ENCODE measurements around the gene OPTC. TPM values are rescaled to one million over a fixed set of nuclear protein-coding genes. Genes with fewer than 3 reads are reported as not detected.
"Not testable (repeated sequence)": the region's sequence is repeated elsewhere in the genome, so short reads cannot be mapped to it uniquely, and the experiment has no call there.

Gene OPTC
- total and polyA plus RNA-seq, 7 donors: not detected

GRCh38 chr1:203513585-203514031 is 19.7 kb downstream of the OPTC start:
- Histone ChIP-seq H3K36me3 (no peaks in the 10 kb centered on the region), H3K27ac (peak overlapping the region; percentile 85 to 94 (median 90)), H3K27me3 (no peaks in the 10 kb centered on the region), H3K4me3 (peak overlapping the region in 1 of 4 donors; percentile 22), H3K4me1 (peaks cover 0 to 76% (median 50%) of the 10 kb centered on the region in 4 donors), H3K9me3 (no peaks in the 10 kb centered on the region)
- no peak for DNase-seq
- TF ChIP-seq EP300 (IDR thresholded peaks at IDR 0.05) (no peak), POLR2AphosphoS5 (IDR thresholded peaks at IDR 0.05) (no peak), POLR2A (IDR thresholded peaks at IDR 0.05) (no peak), CTCF (IDR thresholded peaks at IDR 0.05) (no peak)
- intact Hi-C loops (cut with DNase I): no loop called here
- 85 to 87% methylated on average over 9 of the region's 9 CpGs for whole genome bisulfite sequencing, 2 donors

- Histone ChIP-seq H3K27ac (peak overlapping the region in 1 of 4 donors; percentile 24), H3K4me1 (peaks cover 0 to 90% (median 64%) of the 10 kb centered on the region in 4 donors), H3K4me3 (no peak overlapping the region), H3K9me3 (no peaks in the 10 kb centered on the region), H3K36me3 (no peaks in the 10 kb centered on the region), H3K27me3 (no peaks in the 10 kb centered on the region)
- TF ChIP-seq CTCF (IDR thresholded peaks at IDR 0.05) (no peak), POLR2A (IDR thresholded peaks at IDR 0.05) (no peak), POLR2AphosphoS5 (IDR thresholded peaks at IDR 0.05) (no peak)
- intact Hi-C loops (cut with DNase I): no loop called here
- no peak for DNase-seq
- WGBS, 2 donors: 94 to 95% methylated on average over 9 of the region's 9 CpGs
Observed at GRCh38 chr1:203516184-203516583, 22.2 kb downstream of the OPTC start.

GRCh38 chr1:203516906-203517305 is 23.0 kb downstream of the OPTC start:
- TF ChIP-seq EP300 (IDR thresholded peaks at IDR 0.05): no peak
- no peak for TF ChIP-seq POLR2A (IDR thresholded peaks at IDR 0.05)
- TF ChIP-seq POLR2AphosphoS5 (IDR thresholded peaks at IDR 0.05): no peak
- no peak for TF ChIP-seq CTCF (IDR thresholded peaks at IDR 0.05)
- no peaks in the 10 kb centered on the region for H3K36me3 ChIP-seq
- no peaks in the 10 kb centered on the region for H3K27me3 ChIP-seq
- DNase-seq: no peak
- WGBS, 2 donors: 70 to 71% methylated on average over 5 of the region's 5 CpGs
- peaks cover 0 to 92% (median 65%) of the 10 kb centered on the region in 4 donors for H3K4me1 ChIP-seq
- H3K4me3 ChIP-seq: no peak overlapping the region
- intact Hi-C loops (cut with DNase I): no loop called here
- H3K9me3 ChIP-seq: no peaks in the 10 kb centered on the region
- H3K27ac ChIP-seq: peak overlapping the region in 1 of 4 donors; percentile 48

- no peak for DNase-seq
- intact Hi-C loops (cut with DNase I): no loop called here
- peaks cover 0 to 92% (median 65%) of the 10 kb centered on the region in 4 donors for H3K4me1 ChIP-seq
- 82 to 84% methylated on average over 11 of the region's 11 CpGs for WGBS, 2 donors
- no peaks in the 10 kb centered on the region for H3K9me3 ChIP-seq
- H3K4me3 ChIP-seq: no peak overlapping the region
- H3K36me3 ChIP-seq: no peaks in the 10 kb centered on the region
- H3K27ac ChIP-seq: peak overlapping the region in 2 of 4 donors; percentile 6 to 48
- TF ChIP-seq CTCF (IDR thresholded peaks at IDR 0.05): no peak
- TF ChIP-seq EP300 (IDR thresholded peaks at IDR 0.05): no peak
- no peak for TF ChIP-seq POLR2AphosphoS5 (IDR thresholded peaks at IDR 0.05)
- no peak for TF ChIP-seq POLR2A (IDR thresholded peaks at IDR 0.05)
- H3K27me3 ChIP-seq: no peaks in the 10 kb centered on the region
Observed at GRCh38 chr1:203517426-203518110, 23.6 kb downstream of the OPTC start.

GRCh38 chr1:203518139-203518538 is 24.2 kb downstream of the OPTC start:
- H3K4me3 ChIP-seq; DNase-seq; H3K9me3 ChIP-seq; intact Hi-C loops (cut with DNase I); H3K36me3 ChIP-seq; H3K27me3 ChIP-seq: not testable (repeated sequence)
- peak overlapping the region in 1 of 4 donors; percentile 71 for H3K27ac ChIP-seq
- 89 to 95% methylated on average over 4 of the region's 4 CpGs for WGBS, 2 donors
- H3K4me1 ChIP-seq: peaks cover 0 to 89% (median 63%) of the 10 kb centered on the region in 4 donors

All from sigmoid colon (tissue), 7 donors.